ENCODE data around the gene PTBP1. TPM values are rescaled to one million over a fixed set of nuclear protein-coding genes. Genes with fewer than 3 reads are reported as not detected.

Gene PTBP1
- total and polyA plus RNA-seq, 9 of the 15 experiments (the other 6 are each of a cell fraction or from before 2014, with no cell fraction given), result 14.0 to 759 (median 234) TPM

DNA sequence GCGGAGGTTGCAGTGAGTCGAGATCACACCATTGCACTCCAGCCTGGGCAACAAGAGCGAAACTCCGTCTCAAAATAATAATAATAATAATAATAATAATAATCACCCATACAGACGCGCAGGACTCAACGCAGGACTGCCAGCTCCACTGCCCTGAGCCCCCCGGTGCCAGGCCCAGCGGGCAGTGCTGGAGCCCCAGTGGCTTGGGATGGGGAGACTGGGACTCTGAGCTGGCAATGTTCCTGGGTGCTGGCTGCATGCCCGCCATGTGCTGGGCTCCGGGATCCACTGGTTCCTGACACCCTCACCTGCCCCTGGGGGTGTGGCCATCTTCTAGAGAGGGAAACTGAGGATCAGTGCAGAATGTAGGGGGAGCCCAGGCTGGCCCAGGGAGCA is 30.1 kb downstream of the PTBP1 start:
- Histone ChIP-seq H3K4me2 (ENCODE audit: insufficient read depth, low read length) (no peak overlapping the region), H3K27me3 (ENCODE audit: control insufficient read depth in 2 of 2, insufficient read depth in 2 of 2, low read length in 2 of 2) (no peaks in the 10 kb centered on the region), H3K9ac (ENCODE audit: insufficient read depth in 1 of 2, low read depth in 2 of 2, low read length in 2 of 2) (peak overlapping the region in 1 of 2 experiments; percentile 28; a peak in 1 of 4 replicates), H2AFZ (ENCODE audit: low read depth, low read length) (no peak overlapping the region), H4K20me1 (replicated peaks; ENCODE audit: control insufficient read depth, insufficient read depth, low read length) (no peaks in the 10 kb centered on the region), H3K9me1 (ENCODE audit: control insufficient read depth, insufficient read depth, low read length) (no peaks in the 10 kb centered on the region), H3K27ac (ENCODE audit: extremely low read depth, low read depth, low read length) (no peak overlapping the region), H3K4me3 (no peak overlapping the region), H3K9me3 (replicated peaks; ENCODE audit: control insufficient read depth, insufficient read depth, low read depth, low read length) (no peaks in the 10 kb centered on the region), H3K36me3 (ENCODE audit: control insufficient read depth, insufficient read depth, low read length) (no peaks in the 10 kb centered on the region), H3K4me1 (replicated peaks in 1 of 2; ENCODE audit: control insufficient read depth in 2 of 2, insufficient read depth in 2 of 2, low read length in 2 of 2) (peaks cover 15 to 72% of the 10 kb centered on the region in 2 experiments), H3K79me2 (ENCODE audit: control insufficient read depth, insufficient read depth, low read length) (peaks cover 9% of the 10 kb centered on the region; the same call in 2 of the 3 replicates)
- ATAC-seq (no peak), FAIRE-seq (no peak), DNase-seq (ENCODE audit: extremely low read depth in 1 of 4, low spot score in 3 of 4) (no peak)
- intact Hi-C loops (cut with micrococcal nuclease) (no loop called here), in situ Hi-C loops (cut with MboI) (no loop called here)
- POLR2A ChIA-PET, result interaction anchor here (0.7 to 1.0 kb wide), 2 partner anchors 18 to 27 kb away, joined by 3 to 4 read pairs; no protein-coding TSS in a partner anchor
- CTCF ChIA-PET (ENCODE audit: low intra/inter-chr PET ratio), result no interaction called here
- WGBS (ENCODE audit: insufficient coverage, low coverage, missing lambda C conversion rate), result 90% methylated on average over 10 of the region's 11 CpGs
- no TSS peak for BruUV-seq (replicated peaks)
- TF ChIP-seq, protein P1, sequence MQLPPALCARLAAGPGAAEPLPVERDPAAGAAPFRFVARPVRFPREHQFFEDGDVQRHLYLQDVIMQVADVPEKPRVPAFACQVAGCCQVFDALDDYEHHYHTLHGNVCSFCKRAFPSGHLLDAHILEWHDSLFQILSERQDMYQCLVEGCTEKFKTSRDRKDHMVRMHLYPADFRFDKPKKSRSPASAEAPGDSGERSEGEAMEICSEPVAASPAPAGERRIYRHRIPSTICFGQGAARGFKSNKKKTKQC (CRISPR knock-in tag; IDR thresholded peaks at IDR 0.05), result no peak
- no peak for TF ChIP-seq ZNF212 (CRISPR knock-in tag; IDR thresholded peaks at IDR 0.05)
- TF ChIP-seq, protein P2, sequence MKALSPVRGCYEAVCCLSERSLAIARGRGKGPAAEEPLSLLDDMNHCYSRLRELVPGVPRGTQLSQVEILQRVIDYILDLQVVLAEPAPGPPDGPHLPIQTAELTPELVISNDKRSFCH (CRISPR knock-in tag; IDR thresholded peaks at IDR 0.05), result no peak
- TF ChIP-seq, protein P2 (tag; IDR thresholded peaks at IDR 0.05), result no peak
- no peak for TF ChIP-seq HDAC6 (IDR thresholded peaks at IDR 0.05; ENCODE audit: low read depth, low read length)
- no peak for TF ChIP-seq EP400 (IDR thresholded peaks at IDR 0.05)
- TF ChIP-seq, protein P3, sequence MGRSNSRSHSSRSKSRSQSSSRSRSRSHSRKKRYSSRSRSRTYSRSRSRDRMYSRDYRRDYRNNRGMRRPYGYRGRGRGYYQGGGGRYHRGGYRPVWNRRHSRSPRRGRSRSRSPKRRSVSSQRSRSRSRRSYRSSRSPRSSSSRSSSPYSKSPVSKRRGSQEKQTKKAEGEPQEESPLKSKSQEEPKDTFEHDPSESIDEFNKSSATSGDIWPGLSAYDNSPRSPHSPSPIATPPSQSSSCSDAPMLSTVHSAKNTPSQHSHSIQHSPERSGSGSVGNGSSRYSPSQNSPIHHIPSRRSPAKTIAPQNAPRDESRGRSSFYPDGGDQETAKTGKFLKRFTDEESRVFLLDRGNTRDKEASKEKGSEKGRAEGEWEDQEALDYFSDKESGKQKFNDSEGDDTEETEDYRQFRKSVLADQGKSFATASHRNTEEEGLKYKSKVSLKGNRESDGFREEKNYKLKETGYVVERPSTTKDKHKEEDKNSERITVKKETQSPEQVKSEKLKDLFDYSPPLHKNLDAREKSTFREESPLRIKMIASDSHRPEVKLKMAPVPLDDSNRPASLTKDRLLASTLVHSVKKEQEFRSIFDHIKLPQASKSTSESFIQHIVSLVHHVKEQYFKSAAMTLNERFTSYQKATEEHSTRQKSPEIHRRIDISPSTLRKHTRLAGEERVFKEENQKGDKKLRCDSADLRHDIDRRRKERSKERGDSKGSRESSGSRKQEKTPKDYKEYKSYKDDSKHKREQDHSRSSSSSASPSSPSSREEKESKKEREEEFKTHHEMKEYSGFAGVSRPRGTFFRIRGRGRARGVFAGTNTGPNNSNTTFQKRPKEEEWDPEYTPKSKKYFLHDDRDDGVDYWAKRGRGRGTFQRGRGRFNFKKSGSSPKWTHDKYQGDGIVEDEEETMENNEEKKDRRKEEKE (IDR thresholded peaks at IDR 0.05; ENCODE audit: borderline replicate concordance in 1 of 2, control insufficient read depth in 1 of 2, low read depth in 2 of 2, low read length in 1 of 2), result no peak
- no peak for TF ChIP-seq BCL6 (CRISPR knock-in tag; IDR thresholded peaks at IDR 0.05)
- TF ChIP-seq, protein P4, sequence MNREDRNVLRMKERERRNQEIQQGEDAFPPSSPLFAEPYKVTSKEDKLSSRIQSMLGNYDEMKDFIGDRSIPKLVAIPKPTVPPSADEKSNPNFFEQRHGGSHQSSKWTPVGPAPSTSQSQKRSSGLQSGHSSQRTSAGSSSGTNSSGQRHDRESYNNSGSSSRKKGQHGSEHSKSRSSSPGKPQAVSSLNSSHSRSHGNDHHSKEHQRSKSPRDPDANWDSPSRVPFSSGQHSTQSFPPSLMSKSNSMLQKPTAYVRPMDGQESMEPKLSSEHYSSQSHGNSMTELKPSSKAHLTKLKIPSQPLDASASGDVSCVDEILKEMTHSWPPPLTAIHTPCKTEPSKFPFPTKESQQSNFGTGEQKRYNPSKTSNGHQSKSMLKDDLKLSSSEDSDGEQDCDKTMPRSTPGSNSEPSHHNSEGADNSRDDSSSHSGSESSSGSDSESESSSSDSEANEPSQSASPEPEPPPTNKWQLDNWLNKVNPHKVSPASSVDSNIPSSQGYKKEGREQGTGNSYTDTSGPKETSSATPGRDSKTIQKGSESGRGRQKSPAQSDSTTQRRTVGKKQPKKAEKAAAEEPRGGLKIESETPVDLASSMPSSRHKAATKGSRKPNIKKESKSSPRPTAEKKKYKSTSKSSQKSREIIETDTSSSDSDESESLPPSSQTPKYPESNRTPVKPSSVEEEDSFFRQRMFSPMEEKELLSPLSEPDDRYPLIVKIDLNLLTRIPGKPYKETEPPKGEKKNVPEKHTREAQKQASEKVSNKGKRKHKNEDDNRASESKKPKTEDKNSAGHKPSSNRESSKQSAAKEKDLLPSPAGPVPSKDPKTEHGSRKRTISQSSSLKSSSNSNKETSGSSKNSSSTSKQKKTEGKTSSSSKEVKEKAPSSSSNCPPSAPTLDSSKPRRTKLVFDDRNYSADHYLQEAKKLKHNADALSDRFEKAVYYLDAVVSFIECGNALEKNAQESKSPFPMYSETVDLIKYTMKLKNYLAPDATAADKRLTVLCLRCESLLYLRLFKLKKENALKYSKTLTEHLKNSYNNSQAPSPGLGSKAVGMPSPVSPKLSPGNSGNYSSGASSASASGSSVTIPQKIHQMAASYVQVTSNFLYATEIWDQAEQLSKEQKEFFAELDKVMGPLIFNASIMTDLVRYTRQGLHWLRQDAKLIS (CRISPR knock-in tag; IDR thresholded peaks at IDR 0.05), result no peak
- no peak for TF ChIP-seq ATF7 (IDR thresholded peaks at IDR 0.05)
- TF ChIP-seq, protein P5, sequence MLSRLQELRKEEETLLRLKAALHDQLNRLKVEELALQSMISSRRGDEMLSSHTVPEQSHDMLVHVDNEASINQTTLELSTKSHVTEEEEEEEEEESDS (CRISPR knock-in tag; IDR thresholded peaks at IDR 0.05), result no peak
- TF ChIP-seq, protein P6, sequence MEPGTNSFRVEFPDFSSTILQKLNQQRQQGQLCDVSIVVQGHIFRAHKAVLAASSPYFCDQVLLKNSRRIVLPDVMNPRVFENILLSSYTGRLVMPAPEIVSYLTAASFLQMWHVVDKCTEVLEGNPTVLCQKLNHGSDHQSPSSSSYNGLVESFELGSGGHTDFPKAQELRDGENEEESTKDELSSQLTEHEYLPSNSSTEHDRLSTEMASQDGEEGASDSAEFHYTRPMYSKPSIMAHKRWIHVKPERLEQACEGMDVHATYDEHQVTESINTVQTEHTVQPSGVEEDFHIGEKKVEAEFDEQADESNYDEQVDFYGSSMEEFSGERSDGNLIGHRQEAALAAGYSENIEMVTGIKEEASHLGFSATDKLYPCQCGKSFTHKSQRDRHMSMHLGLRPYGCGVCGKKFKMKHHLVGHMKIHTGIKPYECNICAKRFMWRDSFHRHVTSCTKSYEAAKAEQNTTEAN (CRISPR knock-in tag; IDR thresholded peaks at IDR 0.05), result no peak

Measured in K562 (cell line).